ENCODE data around the gene IZUMO2.
"Not testable (repeated sequence)": the region's sequence is repeated elsewhere in the genome, so short reads cannot be mapped to it uniquely, and the experiment has no call there.

IZUMO2 gene

GRCh38 chr19:50134777-50135719, 28.0 kb downstream of the IZUMO2 start:
- DNase-seq, result not testable (repeated sequence)

- DNase-seq, result not testable (repeated sequence)
These were observed 29.3 kb downstream of the IZUMO2 start for GRCh38 chr19:50133518-50134492.

- DNase-seq, result not testable (repeated sequence)
These were observed 59.1 kb downstream of the IZUMO2 start for GRCh38 chr19:50104012-50104411.

DNA sequence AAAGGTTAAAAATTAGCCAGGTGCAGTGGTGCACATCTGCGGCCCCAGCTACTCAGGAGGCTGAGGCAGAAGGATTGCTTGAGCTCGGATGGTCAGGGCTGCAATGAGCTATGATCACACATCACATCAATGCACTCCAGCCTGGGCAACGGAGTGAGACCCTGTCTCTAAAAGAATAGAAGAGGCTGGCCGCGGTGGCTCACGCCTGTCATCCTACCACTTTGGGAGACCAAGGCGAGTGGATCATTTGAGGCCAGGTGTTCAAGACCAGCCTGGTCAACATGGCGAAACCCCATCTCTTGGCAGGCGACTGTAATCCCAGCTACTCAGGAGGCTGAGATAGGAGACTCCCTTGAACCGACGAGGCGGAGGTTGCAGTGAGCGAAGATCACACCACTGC, 59.7 kb downstream of the IZUMO2 start:
- DNase-seq, result not testable (repeated sequence)

Measured in activated CD4-positive, alpha-beta T cell treated with anti-CD3 and anti-CD28 coated beads for 4 hours (primary cell).